Motor neuron (in vitro differentiated cells): ENCODE data around the gene TAF4. TPM values are rescaled to one million over a fixed set of nuclear protein-coding genes. Genes with fewer than 3 reads are reported as not detected.

Experiments
- ATAC-seq, 8 experiments: fragments of 200-7000 bp; cut with Tn5 transposase; replicated peaks in 6 of 8; 2 replicates each; pipeline ENCODE4 v1.8.0; 2021; ENCODE audit warnings: mild to moderate bottlenecking in 8 of 8, moderate library complexity in 8 of 8
- H3K27ac ChIP-seq, 2 donors: fragments of 250-450 bp; sonication (Bioruptor Pico); 2 replicates each; pipeline ENCODE4 v1.9.0; 2021; ENCODE audit warnings: antibody characterized with exemption in 2 of 2, mild to moderate bottlenecking in 2 of 2, moderate library complexity in 1 of 2
- H3K4me1 ChIP-seq, 2 donors: fragments of 250-450 bp; sonication (Bioruptor Pico); replicated peaks in 1 of 2; 2 replicates each; pipeline ENCODE4 v1.6.1; 2021; ENCODE audit warnings: antibody characterized with exemption in 2 of 2, mild to moderate bottlenecking in 2 of 2, moderate library complexity in 1 of 2
- H3K4me3 ChIP-seq, 5 donors: fragments of 250-450 bp; sonication (Bioruptor Pico); 2 replicates each; pipeline ENCODE4 v1.9.0; 2021; ENCODE audit warnings: antibody characterized with exemption in 5 of 5, mild to moderate bottlenecking in 5 of 5, moderate library complexity in 4 of 5
- WGBS, 10 experiments: fragments of 450-650 bp; shearing (Covaris generic); methylation state at CpG; one replicate each; pipeline ENCODE4 v1.0.0; 2022; 5-methylcytosine and 5-hydroxymethylcytosine counted together
- in situ Hi-C, 9 experiments: fragments of 400-800 bp; cut with MboI; loops; one replicate each; pipeline ENCODE4 v1.15.0; 2021; ENCODE audit warnings: low sequenced_read_pairs in 9 of 9, low pct_unique_long_range_greater_than_20kb in 2 of 9; ENCODE audit not compliant: unreplicated experiment in 9 of 9
- total RNA-seq, 8 experiments: library from RNA; unstranded; fragments of 300-600 nt; gene quantifications; 2 replicates each; pipeline versions ENCODE4 v1.2.3 to v1.2.4, GENCODE V29; 2022

Gene TAF4
- total RNA-seq, 8 experiments from 2014 or later, result 3.6 to 15.1 (median 7.1) TPM

DNA sequence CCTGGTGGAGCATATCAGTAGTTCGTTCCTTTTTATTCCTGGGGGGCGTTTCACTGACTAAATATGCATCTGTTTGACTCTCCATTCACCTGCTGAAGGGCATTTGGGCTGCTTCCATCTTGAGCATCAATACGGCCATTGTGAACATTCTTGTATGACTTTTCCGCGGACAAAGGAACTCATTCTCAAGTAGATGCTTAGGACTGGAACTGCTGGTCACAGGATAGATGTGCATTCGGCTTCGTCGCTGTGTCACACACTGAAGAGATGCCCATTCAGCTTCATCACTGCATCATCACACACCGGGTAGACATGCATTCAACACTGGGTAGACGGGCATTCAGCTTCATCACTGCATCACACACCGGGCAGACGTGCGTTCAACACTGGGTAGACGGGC is 95.3 kb downstream of the TAF4 start:
- in situ Hi-C loops, result no loop called here
- Histone ChIP-seq H3K4me3 (no peak overlapping the region), H3K4me1 (peaks cover 9 to 18% of the 10 kb centered on the region in 2 donors), H3K27ac (no peak overlapping the region)
- 76 to 100% (median 95%) methylated on average over 1 to 5 of the region's 14 CpGs; no CpG with 5 or more reads in 2 of the 10 experiments for WGBS, 10 experiments
- ATAC-seq, result no peak

DNA sequence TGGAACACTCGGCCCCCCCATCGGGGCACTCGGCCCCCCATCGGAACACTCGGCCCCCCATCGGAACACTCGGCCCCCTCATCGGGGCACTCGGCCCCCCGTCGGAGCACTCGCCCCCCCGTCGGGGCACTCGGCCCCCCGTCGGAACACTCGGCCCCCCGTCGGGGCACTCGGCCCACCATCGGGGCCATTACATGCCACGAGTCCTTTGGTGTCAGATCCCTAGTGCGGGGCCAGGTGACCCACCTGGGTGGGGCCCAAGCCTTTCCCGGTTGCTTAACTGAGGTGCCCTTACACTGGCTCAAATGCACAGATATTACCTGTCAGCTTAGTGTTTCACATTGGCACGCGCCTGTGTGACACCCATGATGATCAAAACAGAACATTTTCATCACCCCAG is 95.9 kb downstream of the TAF4 start:
- peaks cover 4 to 17% of the 10 kb centered on the region in 2 donors for H3K4me1 ChIP-seq
- no peak for ATAC-seq
- in situ Hi-C loops, result no loop called here
- no peak overlapping the region for H3K27ac ChIP-seq
- no peak overlapping the region for H3K4me3 ChIP-seq
- WGBS, 10 experiments, result 92% methylated on average over 2 of the region's 27 CpGs; no CpG with 5 or more reads in 9 of the 10 experiments

DNA sequence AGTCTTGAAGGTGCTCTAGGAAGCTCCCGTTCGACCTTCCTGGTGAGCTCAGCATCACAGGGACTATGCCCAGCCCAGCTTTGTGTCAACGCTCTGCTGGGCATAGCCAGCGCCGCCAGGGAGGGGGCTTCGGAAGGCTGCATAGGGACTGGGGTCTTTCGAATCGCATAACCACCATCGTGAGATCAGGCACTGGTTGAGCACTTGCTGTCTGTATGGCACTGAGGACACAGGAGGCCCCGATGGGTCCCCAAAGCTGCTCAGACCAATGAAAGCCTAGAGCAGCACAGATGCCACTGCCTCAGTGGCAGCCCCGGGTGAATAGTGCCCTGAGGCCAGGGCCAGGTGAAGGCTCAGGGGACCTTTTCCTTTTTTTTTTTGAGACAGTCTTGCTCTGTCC is 96.7 kb downstream of the TAF4 start:
- ATAC-seq, result no peak
- in situ Hi-C loops, result no loop called here
- Histone ChIP-seq H3K27ac (no peak overlapping the region), H3K4me1 (peaks cover 0 to 16% of the 10 kb centered on the region in 2 donors), H3K4me3 (no peak overlapping the region)
- WGBS, 10 experiments, result 80 to 81% methylated on average over 1 to 3 of the region's 11 CpGs; no CpG with 5 or more reads in 8 of the 10 experiments

DNA sequence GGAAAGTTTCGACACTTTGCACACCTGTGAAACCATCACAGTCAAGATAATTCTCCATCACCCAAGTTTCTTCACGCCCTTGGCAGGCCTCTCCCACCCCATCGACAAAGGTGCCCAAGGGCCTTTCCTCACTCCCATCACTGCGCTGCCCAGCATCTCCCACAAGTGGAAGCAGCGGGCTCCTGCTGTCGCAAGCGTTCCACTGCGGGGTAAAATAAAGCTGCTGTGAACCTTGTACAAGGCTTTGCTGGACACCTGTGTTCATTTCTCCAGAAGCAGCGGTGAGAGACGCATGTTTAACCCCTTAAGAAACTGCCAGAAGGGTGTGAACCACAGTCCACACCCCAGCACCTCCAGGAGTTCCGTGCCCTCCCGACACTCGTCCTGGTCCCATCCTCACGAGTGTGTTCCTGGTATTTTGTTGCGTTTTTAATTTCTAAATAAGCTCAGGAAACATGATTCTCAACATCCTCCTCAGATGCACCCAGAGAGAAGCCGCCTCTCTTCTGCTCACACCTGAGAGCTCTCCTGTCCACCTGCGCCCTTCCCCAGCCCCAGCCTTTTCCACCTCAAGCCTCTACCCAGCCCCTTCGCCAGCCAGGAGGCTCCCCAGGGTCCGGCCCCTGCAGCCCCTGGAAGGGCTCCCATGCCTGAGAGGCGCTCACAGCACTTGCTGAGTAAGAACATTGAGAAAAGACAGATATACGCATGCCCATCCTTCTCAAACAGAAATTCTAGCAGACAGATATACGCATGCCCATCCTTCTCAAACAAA is 97.5 kb downstream of the TAF4 start:
- Histone ChIP-seq H3K4me1 (peaks cover 0 to 16% of the 10 kb centered on the region in 2 donors), H3K27ac (no peak overlapping the region), H3K4me3 (no peak overlapping the region)
- no peak for ATAC-seq
- WGBS, 10 experiments, result 65 to 89% (median 79%) methylated on average over 2 to 7 of the region's 22 CpGs; no CpG with 5 or more reads in 3 of the 10 experiments
- in situ Hi-C loops, result no loop called here

DNA sequence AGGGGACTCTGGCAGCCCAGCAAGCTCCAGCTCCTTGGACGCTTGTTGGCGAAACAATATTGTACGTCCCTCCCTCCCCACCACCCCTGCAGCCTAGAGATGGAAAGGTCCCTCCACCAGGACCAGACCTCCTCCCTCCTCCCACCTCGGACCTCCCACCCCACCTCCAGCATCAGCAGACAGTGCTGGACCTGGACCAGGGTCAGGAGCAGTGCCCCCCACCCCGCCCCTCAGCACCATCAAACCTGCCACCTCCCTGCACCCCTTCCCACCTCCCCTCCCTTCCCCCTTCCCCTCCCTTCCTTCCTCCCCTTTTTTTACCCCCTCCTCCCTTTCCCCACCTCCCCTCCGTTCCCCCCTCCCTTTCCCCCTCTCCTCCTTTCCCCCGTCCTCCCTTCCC is 98.4 kb downstream of the TAF4 start:
- H3K4me1 ChIP-seq, result peaks cover 0 to 16% of the 10 kb centered on the region in 2 donors
- in situ Hi-C loops, result no loop called here
- H3K4me3 ChIP-seq, result no peak overlapping the region
- WGBS, 10 experiments, result no CpG with 5 or more reads among the region's 7 CpGs
- H3K27ac ChIP-seq, result no peak overlapping the region
- no peak for ATAC-seq

- Histone ChIP-seq H3K4me3 (no peak overlapping the region), H3K4me1 (peaks cover 0 to 16% of the 10 kb centered on the region in 2 donors), H3K27ac (no peak overlapping the region)
- ATAC-seq, result peak in 5 of 8 experiments; percentile 8 to 24 (median 14)
- WGBS, 10 experiments, result 0 to 91% (median 58%) methylated on average over 1 to 9 of the region's 25 CpGs; no CpG with 5 or more reads in 6 of the 10 experiments
- in situ Hi-C loops, result no loop called here
These were observed 99.0 kb downstream of the TAF4 start for GRCh38 chr20:61966492-61967244.

DNA sequence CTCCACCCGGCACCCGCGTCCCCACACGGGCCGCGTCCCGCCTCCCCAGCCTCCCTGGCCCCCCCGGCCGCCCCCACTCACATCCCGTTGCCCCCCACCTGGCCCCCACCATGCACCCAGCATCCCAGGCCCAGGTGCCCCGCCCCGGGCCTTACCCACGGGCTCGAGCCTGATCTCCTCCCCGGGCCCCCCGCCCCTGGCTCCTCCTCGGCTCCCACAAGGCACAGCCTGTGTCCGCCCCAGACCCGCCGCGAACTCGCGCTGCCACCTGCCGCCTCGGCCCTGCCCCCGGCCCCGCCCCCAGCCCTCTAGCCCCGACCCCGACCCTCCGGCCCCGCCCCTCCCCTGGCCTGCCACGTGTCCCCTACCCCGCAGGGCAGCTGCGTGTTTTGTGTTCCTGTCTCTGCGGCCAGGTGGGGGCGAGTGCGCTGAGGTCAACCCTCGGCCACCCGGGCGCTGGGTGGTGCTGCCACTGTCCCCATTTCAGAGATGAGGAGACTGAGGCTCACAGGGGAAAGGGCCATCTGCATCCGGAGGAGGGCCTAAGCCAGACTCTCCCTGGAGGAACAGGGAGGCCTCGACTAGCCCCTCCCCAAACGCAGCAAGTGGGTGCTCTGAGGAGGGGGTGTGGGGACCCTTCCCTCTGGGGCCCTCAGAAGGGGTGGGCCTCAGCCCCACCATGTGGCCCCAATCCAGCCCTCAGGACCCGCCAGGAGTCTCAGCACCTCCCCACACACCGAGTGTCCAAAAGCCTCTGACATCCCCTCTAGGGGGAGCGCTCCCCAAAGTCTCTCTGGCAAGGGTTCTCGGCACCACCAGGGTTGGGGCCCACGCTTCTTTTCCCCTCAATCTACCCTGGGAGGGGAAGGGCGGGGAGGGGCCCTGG is 99.8 kb downstream of the TAF4 start:
- in situ Hi-C loops, result no loop called here
- no CpG with 5 or more reads among the region's 49 CpGs for WGBS, 10 experiments
- Histone ChIP-seq H3K4me3 (no peak overlapping the region), H3K27ac (no peak overlapping the region), H3K4me1 (peaks cover 0 to 16% of the 10 kb centered on the region in 2 donors)
- peak in 7 of 8 experiments; percentile 9 to 68 (median 31) for ATAC-seq

GRCh38 chr20:61964675-61965605 is 100.7 kb downstream of the TAF4 start:
- Histone ChIP-seq H3K4me1 (peaks cover 0 to 16% of the 10 kb centered on the region in 2 donors), H3K4me3 (no peak overlapping the region), H3K27ac (no peak overlapping the region)
- ATAC-seq, result peak in 7 of 8 experiments; percentile 10 to 53 (median 39)
- in situ Hi-C loops, result no loop called here
- WGBS, 10 experiments, result 7 to 100% (median 76%) methylated on average over 2 to 10 of the region's 41 CpGs; no CpG with 5 or more reads in 2 of the 10 experiments

DNA sequence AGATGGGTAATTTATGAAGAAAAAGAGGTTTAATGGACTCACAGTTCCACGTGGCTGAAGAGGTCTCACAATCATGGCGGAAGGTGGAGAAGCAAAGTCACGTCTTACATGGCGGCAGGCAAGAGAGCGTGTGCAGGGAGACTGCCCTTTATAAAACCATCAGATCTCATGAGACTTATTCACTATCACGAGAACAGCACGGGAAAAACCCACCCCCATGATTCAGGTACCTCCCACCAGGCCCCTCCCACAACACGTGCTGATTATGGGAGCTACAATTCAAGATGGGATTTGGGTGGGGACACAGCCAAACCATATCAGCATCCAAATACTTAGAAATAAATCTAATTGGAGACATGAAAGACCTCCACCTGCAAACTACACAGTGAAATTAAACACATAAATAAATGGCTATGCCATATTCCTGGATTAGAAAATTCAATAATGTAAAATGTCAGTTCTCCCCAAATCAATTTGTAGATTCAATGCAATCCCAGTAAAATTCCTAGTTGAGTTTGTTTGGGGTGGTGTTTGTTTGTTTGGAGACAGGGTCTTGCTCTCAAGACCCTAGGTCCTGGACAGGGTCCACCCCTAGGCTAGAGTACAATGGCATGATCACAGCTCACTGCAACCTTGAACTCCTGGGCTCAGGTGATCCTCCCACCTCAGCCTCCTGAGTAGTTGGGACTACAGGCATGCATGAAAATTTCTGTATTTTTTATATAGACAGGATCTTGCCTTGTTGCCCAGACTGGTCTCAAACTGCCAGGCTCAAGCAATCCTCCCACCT is 101.6 kb downstream of the TAF4 start:
- ATAC-seq, result no peak
- in situ Hi-C loops, result no loop called here
- H3K27ac ChIP-seq, result no peak overlapping the region
- H3K4me1 ChIP-seq, result peaks cover 0 to 16% of the 10 kb centered on the region in 2 donors
- H3K4me3 ChIP-seq, result no peak overlapping the region
- WGBS, 10 experiments, result 20 to 100% (median 87%) methylated on average over 1 to 6 of the region's 8 CpGs; no CpG with 5 or more reads in 2 of the 10 experiments

- no peak for ATAC-seq
- peaks cover 0 to 16% of the 10 kb centered on the region in 2 donors for H3K4me1 ChIP-seq
- no peak overlapping the region for H3K4me3 ChIP-seq
- 0 to 78% (median 40%) methylated on average over 1 to 6 of the region's 9 CpGs; no CpG with 5 or more reads in 4 of the 10 experiments for WGBS, 10 experiments
- no peak overlapping the region for H3K27ac ChIP-seq
- in situ Hi-C loops, result no loop called here
These were observed 102.5 kb downstream of the TAF4 start for GRCh38 chr20:61963149-61963548.

DNA sequence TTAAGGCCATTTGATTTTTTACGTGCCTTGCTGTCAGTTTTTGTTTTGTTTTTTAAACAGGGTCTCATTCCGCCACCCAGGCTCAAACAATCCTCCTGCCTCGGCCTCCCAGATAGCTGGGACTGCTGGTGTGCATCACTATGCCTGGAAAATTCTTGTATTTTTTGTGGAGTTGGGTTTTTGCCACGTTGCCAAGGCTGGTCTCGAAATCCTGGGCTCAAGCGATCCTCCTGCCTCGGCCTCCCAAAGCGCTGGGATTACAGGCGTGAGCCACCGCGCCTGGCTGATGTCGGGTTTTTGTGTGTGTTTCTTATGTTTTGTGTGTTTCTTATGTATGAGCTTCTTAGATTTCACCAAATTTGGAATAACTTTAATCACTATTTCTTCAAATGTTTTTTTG is 104.8 kb downstream of the TAF4 start:
- Histone ChIP-seq H3K4me3 (no peak overlapping the region), H3K27ac (no peak overlapping the region), H3K4me1 (peaks cover 0 to 14% of the 10 kb centered on the region in 2 donors)
- ATAC-seq, result no peak
- in situ Hi-C loops, result no loop called here
- WGBS, 10 experiments, result 44 to 100% (median 92%) methylated on average over 3 to 11 of the region's 12 CpGs
